ENCODE results near the gene ZNF385B. TPM values are rescaled to one million over a fixed set of nuclear protein-coding genes. Genes with fewer than 3 reads are reported as not detected.

ZNF385B gene
- total RNA-seq, 2 donors from 2014 or later: 2.0 to 6.2 TPM

DNA sequence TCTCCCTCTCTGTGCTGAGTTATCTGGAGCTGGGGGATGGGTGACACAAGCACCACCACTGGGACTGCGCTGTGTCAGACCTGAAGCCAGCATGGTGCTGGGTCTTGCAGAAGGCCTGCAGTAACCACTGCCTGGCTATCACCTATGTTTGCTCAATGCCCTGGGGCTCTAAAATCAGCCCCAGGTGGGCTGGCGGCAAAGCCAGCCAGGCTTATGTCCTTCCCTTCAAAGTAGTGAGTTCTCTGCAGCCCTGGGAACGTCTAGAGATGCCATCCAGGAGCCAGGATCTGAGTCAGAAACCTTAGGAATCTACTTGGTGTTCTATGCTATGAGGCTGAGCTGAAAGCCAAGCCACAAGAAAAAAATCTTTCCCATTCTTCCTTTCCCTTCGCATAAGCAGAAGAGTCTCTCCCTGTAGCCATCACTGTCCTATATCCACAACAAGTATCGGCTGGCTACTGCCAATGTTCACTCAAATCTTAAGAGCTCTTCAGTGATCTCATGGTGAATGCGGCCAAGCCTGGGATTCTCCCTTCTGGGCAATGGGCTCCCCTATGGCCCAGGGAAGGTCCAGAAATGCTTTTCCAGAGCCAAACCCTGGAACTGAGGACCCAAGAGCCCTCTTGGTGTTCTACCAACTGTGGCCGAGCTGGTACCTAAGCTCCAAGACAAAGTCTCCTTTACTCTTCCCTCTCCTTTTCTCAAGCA lies 248.7 kb downstream of the ZNF385B start:
- intact Hi-C loops (cut with DNase I): no loop called here
- DNase-seq (ENCODE audit: low spot score): no peak

DNA sequence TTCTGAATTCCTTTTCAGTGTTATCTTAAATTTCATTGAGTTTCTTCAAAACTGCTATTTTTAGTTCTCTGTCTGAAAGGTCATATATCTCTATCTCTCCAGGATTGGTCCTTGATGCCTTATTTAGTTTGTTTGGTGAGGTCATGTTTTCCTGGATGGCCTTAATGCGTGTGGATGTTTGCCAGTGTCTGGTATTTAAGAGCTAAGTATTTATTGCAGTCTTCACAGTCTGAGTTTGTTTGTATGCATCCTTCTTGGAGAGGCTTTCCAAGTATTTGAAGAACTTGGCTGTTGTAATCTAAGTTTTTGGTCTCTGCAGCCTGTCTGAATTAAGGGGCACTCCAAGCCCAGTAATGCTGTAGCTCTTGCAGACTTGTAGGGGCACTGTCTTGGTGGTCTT lies 249.3 kb downstream of the ZNF385B start:
- intact Hi-C loops (cut with DNase I): no loop called here
- DNase-seq (ENCODE audit: low spot score): no peak

DNA sequence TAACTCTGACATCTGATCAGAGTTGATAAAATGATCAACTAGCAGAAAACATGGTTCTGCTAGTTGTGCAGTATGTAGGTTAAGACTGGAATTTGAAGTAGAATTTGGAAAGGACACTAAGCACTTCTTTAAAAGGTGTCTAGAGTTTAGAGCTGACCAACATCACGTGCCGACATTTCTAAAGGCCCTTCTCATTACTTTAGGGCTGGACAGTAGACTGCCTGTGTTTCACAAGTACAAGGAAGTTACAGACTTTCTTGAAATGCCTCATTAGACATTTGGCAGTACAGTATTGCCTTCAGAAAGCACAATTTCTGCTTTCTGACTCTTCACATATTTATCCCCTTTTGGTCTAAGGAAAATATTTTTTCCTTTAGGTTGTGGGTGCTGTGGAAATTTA lies 255.3 kb downstream of the ZNF385B start:
- DNase-seq (ENCODE audit: low spot score): no peak
- intact Hi-C loops (cut with DNase I): no loop called here

DNA sequence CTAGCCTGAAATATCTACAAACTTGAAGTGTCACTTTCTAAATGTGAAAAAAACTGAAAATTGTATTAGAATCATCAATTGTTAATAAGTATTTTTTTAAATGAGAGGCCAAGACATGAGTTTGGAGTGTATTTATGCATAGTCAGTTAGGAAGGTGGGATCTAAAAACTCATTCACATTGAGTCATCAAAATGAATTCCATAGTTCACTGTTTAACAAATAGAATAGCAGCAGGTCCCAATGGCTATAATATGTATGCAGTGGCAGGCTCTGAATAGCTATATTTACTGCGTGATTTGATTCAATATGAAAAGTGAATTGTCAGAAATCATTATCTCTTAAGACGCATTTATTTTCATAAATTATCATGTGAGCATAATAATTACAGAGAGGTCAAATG lies 256.1 kb downstream of the ZNF385B start:
- intact Hi-C loops (cut with DNase I): no loop called here
- DNase-seq (ENCODE audit: low spot score): no peak

DNA sequence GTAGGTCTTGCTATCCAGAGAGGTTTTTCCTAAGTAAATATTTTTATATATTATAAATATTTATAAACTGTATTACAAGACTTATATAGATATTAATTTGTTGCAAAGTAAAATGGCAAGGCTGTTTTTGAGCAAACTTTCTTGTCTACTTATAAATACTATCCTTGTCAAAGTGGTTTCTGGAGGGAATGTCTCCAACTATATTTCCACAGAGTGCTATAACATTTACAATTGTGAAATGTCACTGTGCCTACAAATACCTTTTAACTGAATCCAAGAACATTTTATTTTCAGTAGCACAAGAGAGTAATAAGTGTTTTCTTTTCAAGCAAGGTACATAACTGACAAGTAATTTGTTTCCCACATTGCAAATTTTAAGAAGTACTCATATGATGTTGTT lies 256.8 kb downstream of the ZNF385B start:
- intact Hi-C loops (cut with DNase I): no loop called here
- no peak for DNase-seq (ENCODE audit: low spot score)

DNA sequence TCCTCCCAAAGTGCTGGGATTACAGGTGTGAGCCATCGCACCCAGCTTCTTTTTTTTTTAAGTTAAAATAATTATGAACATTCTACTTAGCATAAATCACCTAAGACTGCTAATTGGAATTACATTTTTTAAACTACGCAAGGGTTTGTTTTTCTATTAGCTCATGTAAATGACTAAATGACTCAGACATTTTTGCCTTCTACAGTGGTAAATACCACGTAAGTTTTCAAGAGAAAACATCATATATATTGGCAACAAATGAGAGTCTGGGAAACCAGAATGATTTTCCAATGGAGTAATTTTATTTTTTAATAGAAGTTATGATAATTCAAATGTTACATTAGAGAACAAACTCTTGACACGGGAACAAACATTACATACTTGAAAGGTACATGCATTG lies 259.0 kb downstream of the ZNF385B start:
- intact Hi-C loops (cut with DNase I): no loop called here

DNA sequence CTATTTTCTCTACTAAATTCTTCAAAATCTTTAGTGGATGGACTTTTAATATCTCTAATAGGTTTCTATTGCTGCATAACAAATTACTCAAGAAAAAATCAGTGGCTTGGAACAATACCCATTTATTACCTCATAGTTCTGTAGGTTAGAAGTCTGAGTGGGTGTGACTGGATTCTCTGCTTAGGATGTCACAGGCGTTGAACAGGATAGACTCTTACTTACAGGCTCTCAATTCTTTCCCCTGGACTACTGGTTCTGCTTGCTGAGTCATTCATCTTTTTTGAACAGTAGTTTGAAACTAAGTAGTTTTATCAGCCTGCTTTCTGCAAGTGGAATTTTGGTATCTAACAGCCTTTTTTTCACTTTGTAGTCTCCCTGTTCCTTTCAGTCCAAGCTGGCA lies 265.4 kb downstream of the ZNF385B start:
- DNase-seq (ENCODE audit: low spot score): no peak
- intact Hi-C loops (cut with DNase I): no loop called here

More for the DNA sequence above, 259.0 kb downstream of the ZNF385B start:
- no peak for DNase-seq (ENCODE audit: low spot score)

DNA sequence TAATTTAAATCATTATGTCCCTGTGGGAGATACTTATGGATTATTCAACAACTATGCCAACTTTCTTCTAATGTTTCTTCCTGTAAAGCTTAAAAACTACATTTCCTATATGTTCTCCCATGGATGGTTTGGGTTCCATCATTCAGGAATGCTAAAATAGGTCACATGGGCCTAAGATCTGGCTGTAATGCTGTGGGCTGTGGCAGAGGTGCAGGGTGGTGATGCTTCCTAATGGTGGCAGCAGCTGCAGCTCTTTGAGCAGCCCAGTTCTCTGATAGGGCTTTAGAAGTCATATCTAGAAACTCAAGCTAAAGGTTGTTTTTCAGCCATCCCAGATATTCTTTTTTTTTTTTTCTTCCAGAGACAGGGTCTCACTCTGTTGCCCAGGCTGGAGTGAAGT lies 266.1 kb downstream of the ZNF385B start:
- intact Hi-C loops (cut with DNase I): no loop called here
- no peak for DNase-seq (ENCODE audit: low spot score)

DNA sequence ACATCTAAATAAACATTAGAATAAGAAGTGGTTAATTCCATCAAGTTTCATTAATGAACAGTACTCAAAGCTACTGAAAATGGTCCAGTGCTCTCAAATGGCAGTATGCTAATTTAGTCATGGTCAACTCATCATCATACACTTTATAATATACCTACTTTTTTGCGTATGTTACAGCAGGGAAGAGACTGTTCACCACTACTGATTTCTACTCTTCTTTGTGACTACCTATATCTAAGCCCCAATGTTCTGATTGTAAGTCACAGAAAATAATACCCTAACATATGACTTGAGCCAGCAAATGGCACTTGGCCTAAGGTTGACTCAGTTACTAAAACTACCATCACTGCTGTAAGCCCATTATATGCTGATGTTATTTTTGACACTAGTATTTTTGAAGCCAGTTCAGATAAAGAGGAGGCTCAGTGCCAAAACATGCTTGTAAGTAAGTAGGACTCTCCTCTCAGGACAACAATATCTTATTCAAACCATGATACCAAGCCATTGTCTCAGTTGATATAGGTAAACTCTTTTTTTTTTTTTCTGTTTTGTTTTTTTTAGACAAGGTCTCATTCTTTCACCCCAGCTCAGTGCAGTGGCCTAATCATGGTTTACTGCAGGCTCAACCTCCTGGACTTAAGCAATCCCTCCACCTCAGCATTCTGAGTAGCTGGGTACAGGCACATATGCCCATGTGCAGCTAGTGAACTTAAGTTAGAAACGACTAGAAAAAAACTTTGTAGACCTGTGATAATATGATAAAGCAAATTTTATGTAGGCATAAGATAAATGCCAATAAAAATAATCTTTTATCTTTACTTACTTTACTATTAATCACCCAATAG lies 266.9 kb downstream of the ZNF385B start:
- no peak for DNase-seq (ENCODE audit: low spot score)
- intact Hi-C loops (cut with DNase I): no loop called here

DNA sequence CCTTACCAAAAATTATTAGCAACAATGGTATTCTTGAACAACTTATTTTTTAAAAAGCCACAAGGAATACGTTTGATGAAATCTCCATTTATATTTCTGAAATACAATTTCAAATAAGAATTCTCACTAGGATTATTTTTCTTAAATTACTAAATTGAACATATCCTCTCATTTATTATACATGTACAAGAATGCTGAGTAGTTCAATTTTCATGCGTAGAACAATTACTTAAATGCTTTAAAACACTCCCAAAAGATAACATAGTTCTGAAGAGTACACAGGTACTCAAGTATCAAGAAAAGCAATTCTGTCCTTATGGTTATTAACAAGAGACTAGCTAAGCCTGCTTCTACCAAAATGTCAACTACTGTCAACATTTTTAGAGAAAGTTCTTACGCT lies 268.1 kb downstream of the ZNF385B start:
- no peak for DNase-seq (ENCODE audit: low spot score)
- intact Hi-C loops (cut with DNase I): no loop called here

DNA sequence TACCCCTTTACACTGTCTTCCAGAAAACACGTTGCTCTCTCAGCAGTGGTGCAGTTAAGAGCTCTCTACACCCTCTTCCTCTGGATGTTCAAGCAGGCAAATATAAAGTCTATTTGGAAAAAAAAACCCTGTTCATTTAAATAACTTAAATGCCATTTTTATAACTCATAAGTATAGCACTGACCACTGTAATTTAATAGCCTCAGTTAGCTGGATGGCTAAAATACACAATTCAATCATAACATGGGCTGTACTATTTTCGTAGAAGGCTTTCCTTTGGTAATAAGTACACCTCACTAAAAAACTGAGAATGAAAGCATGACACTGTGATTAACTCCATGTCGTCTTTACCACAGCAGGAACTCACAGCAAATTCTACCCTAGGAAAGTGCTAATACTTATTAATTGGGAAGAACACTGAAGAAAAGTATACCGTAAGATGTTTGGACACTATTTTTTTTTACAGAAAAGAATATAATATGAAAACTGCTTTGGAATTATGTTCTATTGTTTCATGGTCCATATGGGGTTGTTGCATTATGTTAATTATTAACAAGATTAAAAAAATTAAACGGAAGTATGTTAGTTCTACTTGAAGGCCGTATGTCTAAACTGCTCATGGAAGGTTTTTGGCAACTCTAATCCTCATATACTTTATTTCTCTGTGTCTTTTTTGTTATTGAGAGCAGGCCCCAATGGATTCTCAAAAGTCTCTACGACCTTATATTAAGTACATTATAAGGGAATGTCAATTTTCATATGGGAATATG lies 269.1 kb downstream of the ZNF385B start:
- intact Hi-C loops (cut with DNase I): no loop called here
- DNase-seq (ENCODE audit: low spot score): no peak

DNA sequence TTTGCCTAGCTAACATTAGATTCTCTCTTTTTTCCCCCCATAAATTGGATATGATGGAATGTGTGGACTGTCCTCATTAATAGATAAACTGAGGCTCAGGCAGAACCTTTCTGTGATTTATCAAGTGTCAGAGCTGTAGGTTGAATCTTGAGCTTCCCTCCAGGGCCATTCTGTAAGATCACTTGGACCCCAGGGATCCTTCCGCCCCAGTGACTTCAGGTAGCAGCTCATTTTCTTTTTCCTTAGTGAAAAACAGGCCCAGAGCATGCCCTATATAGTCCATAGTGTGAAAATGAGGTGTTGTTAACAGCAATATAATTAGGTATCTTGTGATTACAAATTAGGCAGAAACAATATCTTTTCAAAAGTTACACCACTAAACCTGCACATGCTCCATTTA lies 269.7 kb downstream of the ZNF385B start:
- intact Hi-C loops (cut with DNase I): no loop called here
- DNase-seq (ENCODE audit: low spot score): no peak

DNA sequence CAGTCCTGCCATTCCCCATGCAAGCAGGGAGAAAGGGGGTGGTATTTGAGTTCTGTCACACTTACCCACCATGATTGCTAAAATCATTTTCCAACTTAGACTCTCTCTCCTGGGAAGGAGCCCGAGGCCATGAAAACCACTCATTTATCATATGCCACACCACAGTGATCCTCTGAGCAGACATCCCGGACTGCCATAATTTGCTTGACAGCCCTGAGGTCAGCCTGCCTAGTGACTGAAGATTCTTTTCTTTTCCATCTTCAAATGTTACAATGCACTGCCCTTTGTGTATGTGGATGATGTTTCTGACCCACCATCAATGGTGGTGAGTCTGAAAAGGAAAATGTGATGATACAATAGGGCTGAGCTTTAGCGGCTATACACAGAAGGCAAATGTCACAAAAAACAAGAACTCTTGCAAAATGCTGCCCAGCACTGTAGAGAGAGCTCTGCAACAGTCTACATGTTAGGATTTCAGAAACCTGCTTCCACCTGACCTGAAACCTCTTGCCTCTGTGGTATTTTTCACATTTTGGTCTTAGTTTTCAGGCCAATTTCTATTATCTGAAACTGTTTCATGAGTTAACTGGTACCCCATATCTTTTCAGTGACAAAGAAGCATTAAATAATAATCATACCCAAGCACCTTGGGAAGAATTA lies 272.8 kb downstream of the ZNF385B start:
- intact Hi-C loops (cut with DNase I): no loop called here
- DNase-seq (ENCODE audit: low spot score): no peak

DNA sequence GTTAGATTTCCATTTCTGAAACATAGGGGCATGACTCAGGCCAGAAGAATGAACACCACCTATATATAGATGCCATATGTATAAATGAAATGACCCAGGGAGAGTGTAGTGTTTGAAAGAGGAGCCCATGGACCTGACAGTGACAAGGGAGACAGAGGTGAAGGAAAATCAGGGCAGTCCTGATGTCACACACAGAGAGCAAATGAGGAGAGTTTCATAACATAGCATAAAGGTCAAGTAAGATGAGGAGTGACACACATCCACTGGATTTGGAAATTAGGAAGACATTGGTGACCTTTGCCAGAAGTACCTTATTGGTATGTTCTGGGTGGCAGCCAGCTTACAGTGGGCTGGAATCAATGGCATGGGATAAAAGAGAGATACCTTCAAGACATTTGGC lies 276.7 kb downstream of the ZNF385B start:
- no peak for DNase-seq (ENCODE audit: low spot score)
- intact Hi-C loops (cut with DNase I): no loop called here

DNA sequence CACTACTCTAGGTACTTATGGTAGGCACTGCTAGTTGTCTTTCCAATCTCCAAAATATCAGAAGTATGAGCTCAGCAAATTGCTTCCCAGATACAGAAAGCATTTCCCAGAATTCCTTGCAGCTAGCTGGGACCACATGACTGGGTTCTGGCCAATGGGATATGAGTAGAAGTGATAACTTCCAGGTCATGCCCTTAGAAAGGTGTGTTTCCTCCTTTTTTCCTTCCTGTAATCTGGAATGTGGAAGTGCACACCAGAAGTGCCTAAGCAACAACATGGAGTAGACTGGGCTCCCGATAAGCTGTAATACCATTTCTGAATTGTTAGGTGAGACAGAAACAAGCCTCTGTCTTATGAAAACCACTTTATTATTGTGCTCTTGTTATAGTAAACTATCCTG lies 279.8 kb downstream of the ZNF385B start:
- intact Hi-C loops (cut with DNase I): no loop called here
- DNase-seq (ENCODE audit: low spot score): no peak

DNA sequence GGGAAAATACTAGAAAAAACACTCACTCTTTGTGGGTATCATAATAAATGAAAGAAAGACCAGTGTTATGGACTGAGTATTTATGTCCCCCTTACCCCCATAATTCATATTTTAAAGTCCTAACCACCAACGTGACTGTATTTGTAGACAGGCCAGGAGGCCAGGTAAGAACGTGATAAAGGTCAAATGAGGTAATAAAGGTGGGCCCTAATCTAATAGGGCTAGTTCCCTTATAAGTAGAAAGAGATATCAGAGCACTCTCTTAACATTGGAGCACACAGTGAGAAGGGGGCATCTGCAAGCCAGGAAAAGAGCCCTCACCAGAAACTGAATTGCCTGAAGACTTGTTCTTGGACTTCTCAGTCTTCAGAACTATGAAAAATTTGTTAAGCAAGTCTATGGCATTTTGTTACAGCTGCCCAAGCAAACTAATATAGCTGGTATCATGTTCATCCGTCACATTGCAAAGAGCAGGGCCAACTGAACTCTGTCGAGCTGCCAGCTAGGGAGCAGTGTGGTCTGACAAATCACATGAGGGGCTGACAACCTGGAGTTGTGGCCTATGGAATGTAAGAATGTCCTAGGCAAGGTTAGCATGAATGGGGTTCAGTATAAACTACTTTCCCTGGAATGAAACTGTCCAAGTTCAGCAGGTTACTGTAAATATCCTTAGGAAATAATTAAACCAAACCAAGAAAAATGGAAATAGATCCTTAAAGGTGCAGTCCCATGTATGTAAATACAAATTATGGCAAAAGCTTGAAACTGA lies 280.9 kb downstream of the ZNF385B start:
- intact Hi-C loops (cut with DNase I): no loop called here
- no peak for DNase-seq (ENCODE audit: low spot score)

DNA sequence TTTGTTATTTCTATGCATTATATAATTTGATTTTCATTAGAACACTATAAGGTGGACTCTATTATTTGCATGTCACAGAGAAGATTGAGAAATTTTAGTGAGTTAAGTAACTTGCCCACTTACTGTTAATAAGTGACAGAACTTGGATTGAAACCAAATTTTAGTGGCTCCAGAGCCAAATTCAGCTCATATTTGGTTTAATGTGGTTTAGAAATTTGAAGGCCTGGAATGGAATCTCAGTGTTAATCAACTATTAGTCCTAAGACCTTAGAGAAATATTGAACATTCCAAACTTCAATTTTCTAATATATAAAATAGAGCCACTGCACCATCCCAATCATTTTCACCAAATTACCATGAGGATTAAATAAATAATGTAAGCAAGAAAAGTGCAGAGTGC lies 281.6 kb downstream of the ZNF385B start:
- intact Hi-C loops (cut with DNase I): no loop called here
- DNase-seq (ENCODE audit: low spot score): no peak

DNA sequence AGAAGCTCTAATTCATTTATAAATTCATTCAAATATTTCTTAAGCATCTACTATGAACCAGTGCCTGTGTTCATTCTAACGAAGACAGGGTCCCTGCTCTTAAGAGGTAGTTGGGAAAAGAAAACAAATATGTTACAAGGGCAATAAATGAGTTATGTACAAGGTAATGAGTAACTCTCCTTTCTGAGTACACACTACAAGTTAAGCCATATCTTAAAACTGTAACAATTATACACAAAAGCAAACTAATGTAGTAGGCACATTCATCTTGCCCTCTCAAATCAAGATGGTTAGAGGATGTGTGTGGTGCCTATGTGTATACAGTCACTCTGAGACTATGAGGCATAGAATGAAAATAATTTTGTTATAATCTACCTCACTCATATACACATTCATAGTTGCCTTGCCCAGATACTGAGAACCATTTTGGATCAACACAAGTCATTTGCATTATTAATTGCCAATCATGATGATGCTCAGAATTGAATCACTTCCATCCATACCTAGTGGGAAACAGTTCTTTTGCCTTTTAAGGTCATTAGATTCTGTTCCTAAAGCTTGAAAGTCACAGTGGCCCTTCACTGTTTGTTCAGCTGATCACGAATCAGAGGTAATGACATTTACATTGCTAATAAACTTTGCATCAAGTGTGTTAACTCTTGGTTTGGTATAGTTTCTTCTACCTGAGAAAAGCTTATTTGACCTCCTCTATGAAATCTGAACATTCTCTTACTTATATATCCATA lies 283.1 kb downstream of the ZNF385B start:
- intact Hi-C loops (cut with DNase I): no loop called here
- no peak for DNase-seq (ENCODE audit: low spot score)

Measured in posterior vena cava (tissue), 2 donors.